ENCODE measurements around the gene SNX32.
A peak's percentile ranks its signal among the peaks of the same experiment; 100 is the strongest.

The SNX32 gene

GRCh38 chr11:65833297-65834030 is at the start of gene SNX32:
SNX32 (plus strand) TSS chr11:65833963; CDS start chr11:65834066, 103 bp downstream.
- peak; percentile 80 for DNase-seq

DNA sequence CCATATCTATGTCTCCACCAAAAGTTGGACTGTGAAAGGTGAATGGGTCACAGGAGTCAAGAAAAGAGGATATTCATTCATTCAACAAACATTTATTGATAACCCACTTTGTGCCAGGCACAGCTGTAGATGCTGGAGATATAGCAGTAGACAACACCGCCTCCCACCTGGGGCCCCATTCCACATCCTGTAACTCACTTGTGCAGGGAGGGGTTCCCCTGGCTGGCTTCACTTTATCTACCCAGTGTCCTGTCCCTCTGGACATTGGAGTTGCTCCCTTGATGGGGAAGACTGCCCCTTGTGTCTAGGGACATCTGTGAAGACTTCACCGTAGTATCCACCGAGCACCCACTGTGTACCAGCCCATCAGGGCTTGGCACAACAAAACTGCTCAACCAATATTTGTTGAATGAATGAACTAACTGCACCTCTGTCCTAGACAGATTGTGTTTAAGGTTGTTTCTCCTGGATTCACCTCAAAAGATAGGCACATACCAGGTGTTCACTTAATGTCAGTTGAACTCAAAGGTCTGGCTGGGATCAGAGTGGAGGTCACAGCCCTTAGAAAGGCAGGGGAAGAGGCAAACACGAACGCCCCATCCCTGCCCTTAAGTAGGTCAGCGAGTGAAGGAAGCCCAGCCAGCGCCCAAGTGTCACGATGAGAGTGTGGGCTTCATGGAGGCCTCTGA is 48.3 kb upstream of the SNX32 start:
- DNase-seq, result no peak

GRCh38 chr11:65786008-65786785 is 47.6 kb upstream of the SNX32 start:
- no peak for DNase-seq

DNA sequence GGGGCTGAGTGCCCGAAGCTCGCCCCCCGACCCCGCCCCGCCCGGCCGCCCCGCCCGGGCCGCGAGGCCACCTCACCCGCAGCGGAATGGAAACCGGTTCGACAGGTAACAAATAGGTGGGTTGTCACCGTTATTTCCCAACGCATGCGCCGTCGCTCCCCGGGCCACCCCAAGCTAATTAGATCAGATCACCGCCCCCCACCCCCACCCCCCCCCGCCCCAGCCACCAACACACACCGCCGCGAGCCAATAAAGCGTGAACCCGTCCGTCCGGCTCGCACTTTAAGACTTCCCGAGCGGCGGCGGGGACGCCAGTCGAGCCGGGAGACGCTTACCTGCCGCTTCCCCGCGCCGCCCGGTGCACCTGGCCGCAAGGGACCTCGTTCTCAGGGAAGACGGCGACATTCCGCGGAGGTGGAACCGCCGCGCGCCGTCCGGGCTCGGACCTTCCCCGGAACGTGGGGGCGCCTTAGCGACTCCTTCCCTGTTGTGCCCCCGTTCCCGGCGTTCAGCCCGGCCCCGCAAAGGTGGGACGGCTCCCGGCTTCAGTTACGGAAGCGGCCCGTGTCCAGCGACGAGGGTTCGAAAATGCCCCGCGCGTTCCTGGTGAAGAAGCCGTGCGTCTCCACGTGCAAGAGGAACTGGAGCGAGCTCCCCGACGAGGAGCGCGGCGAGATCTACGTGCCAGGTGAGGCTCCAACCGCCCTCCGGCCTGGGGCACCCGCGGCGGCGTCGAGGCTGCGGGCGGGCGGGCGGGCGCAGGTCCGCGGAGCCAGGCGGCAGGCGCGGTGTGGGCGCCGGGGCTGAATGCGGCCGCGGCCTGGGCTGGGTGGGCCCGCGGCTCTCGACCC is 46.8 kb upstream of the SNX32 start, which contains the start of gene OVOL1:
TSS of gene OVOL1 (plus strand) at position 278 of the 851 bp plus-strand sequence. CDS start at position 589, 311 bp downstream.
- DNase-seq, result no peak

GRCh38 chr11:65787649-65788622 is 45.8 kb upstream of the SNX32 start:
- no peak for DNase-seq

DNA sequence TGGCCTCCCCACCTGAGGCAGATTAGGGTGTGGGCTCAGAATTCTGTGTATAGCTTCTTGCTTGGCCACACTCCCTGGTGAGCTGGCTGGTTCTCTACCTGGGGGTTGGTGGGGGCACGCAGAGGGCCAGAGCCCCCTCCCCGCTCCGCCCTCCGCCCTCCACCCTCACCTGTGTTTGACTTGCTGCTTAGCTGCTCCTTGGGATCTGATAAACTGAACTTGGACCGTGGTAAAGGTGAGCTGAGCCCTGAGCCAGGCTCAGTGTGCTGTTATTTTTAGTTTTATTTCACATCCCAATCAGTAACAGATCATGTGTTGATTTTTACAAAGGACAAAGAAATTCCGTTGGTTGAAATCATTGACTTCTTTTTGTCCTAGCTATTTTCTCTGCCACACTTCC is 44.9 kb upstream of the SNX32 start:
- DNase-seq, result no peak

- no peak for DNase-seq
Observed at GRCh38 chr11:65789230-65790103, 44.3 kb upstream of the SNX32 start.

DNA sequence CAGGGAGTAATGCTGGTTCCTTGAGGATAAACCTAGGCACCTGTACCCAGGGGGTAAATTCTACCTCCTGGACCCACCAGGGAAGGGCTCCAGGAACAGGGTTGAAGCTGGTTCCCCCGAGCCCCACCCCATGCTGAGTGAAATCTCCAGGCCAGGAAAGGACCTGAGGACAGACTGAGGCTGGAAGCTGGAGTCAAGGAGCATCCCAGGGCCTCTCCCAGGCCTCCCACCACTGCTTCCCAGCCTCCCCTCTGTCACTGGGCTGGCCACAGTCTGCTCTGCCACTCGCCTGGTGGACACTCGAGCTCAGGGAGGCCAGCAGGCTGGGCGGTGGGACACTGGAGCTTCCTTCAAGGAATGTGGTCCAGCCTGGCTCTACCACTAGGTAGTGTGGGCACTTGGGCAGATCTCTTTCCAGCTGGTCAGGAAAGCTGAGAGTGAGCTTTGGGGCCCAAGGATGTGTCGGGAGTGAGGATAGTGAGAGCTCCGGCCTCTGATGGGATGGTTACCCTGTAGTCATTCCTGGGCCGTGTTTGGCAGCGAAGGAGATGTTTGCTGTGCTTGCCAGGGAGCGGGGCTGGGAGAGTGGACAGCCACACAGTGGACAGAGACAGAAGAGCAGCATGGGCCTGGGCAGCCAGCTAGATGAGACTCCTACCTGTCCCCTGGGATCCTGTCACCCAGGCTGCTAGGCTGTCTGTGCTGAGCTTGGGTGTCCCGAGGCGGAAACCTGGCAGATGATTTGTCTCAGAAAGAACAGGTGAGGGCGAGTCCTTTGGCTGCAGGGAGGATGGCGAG is 43.5 kb upstream of the SNX32 start:
- DNase-seq, result no peak

DNA sequence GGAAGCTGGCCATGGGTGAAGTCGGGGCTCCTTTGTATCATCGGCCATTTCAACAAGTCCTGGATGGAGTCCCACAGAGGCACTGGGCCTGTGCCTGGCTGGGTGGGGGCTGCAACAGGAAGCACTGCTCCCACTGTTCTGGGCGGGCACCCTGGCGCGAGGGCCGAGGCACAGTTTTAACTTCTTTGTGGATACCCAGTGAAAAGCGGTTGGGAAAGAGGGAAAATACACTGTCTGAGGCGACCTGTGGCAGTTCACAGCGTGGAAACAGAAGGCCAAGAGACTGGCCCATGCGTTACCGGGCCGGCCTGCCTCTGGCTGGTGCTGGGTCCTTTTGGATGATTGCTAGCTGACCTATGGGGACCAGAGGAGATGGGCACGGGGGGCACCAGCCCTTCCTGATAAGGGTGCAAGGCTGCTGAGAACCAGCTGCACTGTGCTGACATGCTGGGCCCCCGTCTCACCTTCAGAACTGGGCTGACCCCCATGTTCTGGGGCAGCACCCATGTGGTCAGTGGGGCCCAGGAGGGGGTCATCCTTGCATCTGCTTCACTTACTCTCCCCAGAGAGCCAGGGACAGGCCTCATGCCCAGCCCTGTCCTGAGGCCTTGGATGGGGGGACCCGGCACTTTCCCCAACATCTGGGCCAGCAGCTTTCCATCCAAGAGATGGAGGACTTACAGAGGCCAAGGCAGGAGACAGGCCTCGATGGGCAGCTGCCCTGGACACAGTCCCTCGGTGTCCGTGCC is 42.7 kb upstream of the SNX32 start:
- no peak for DNase-seq

GRCh38 chr11:65791719-65792213 is 42.0 kb upstream of the SNX32 start:
- no peak for DNase-seq

DNA sequence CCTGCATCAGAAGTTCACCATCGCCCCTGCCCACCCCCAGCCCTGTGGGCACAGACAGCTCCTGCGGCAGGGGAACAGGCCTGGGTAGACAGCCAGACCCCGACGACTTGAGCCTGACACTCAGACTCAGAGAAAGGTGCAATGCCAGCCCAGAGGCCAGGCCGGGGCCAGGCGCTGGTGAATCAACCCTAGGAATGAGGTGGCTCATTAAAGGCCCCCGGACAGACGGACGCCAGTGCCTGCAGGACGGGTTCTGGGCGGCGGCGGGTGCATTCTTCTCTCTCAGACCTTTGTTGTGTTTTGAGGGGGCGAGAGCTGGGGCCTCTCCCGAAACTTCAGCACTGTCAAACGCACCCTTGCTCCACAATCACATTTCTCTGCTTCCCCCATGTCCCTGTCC is 41.3 kb upstream of the SNX32 start:
- no peak for DNase-seq

DNA sequence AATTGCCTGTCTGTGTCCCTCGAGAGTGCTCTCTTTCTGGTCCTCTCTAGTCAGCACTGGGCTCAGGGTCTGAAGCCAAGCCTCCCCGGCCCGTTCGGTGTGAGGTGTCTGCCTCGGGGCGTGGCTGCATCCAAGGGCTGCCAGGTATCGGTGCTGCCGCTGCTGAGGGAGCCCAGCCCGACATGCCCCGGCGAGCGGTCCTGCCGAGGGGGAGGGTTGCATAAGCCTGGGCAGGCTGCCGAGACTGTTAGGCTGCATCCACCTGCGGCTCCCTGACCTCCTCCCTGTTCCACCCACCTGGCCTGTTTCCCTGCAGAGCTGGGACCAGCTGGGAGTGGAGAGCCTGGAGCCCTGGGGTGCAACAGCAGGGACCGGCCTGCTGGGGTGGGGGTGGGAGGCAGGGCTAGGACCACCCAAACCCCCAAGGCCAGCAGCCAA is 40.6 kb upstream of the SNX32 start:
- no peak for DNase-seq

DNA sequence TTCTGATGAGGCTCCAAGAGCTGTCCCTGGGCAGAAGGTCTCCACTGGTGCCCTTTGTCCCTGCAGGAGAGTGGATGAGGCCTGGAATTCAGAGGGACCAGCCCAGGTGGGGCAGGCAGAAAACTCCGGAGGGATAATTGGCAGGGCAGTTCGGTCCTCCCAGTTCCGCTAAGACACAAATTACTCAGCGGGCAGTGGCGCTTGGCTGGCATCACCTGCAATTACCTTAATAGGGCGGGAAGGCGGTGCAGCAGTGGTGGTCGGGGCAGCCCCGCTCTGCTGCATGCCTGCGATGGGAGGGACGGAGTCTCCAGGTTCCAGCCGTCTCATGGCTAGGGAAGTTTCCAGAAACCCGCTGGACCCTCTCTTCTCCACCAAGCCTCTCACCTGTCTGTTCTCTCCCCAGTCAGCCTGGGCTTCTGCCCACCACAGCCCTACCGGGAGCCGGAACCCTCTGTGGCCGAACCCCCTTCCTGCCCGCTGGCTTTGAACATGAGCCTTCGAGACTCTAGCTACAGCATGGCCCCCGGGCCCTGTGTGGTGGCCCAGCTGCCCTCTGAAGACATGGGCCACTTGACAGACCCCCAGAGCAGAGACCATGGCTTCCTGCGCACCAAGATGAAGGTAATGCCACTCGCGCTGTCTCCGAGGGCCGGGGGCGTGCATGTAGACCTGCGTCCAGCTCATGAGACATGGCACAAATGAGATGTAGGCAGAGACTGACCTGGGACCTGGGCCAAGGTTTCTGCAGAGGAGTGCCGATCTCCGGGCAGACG is 40.0 kb upstream of the SNX32 start:
- DNase-seq, result no peak

- no peak for DNase-seq
Observed at GRCh38 chr11:65794570-65795510, 38.9 kb upstream of the SNX32 start.

DNA sequence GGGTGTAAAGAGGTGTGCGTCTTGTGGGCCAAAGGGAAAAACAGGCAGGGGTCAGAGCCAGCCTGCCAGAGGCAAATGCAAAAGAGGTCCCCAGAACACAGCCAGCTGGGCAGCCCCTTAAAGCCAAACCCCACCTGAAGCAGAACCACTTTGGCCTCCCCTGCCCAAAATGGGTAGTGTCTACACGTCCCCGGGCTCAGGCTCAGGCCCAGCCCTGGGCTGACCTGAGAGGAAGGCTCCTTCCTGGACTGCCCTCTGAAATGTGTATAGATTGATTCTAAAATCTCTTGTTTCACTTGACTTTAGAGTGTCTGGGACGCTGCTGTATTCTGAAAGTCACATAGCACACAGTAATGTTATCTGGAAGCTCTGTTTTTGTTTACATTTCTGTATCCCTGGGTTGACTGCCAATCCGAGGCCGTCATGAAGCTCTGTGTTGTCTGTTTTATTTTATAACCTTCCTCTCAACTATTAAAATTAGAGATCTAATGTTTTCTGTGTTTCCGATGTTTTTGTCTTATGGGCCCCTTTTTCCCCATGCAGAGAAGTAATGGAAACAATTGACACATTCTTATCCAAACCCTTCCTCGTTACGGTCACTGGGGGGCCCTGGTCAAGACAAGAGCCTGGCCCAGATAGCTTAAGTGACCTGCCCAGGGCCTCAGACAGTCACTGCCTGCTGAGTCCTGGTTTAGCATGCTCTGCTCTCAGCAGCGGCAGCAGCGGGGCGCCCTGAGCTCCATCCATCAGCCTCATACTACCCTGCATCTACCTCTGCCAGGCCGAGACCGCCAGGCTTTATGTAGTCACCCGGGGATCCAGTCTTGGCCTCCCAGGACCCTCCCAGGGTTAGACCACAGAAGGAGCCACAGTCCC is 36.8 kb upstream of the SNX32 start:
- no peak for DNase-seq
